H9 (cell line): ENCODE measurements around the gene ATP13A3. TPM values are rescaled to one million over a fixed set of nuclear protein-coding genes. Genes with fewer than 3 reads are reported as not detected.

Experiments
- DNase-seq: peaks from one replicate; pipeline ENCODE4 v3.0.0-alpha.2; 2017
- H2AFZ ChIP-seq: one replicate; pipeline ENCODE4 v1.6.1; 2013; ENCODE audit warnings: mild to moderate bottlenecking, low read length, control low read depth, moderate library complexity
- H2AK5ac ChIP-seq: 2 replicates; pipeline ENCODE4 v1.6.1; 2013; ENCODE audit warnings: low read length, control low read depth, mixed read lengths; ENCODE audit not compliant: insufficient read length
- H2BK120ac ChIP-seq: one replicate; pipeline ENCODE4 v1.6.1; 2013; ENCODE audit warnings: low read depth, mild to moderate bottlenecking, low read length, control low read depth, inconsistent platforms; ENCODE audit not compliant: poor library complexity, severe bottlenecking
- H2BK12ac ChIP-seq: 2 replicates; pipeline ENCODE4 v1.6.1; 2013; ENCODE audit warnings: low read length, control low read depth, mixed read lengths, low read depth; ENCODE audit not compliant: insufficient read length
- H2BK15ac ChIP-seq: 2 replicates; pipeline ENCODE4 v1.6.1; 2013; ENCODE audit warnings: low read depth, low read length, control low read depth
- H2BK20ac ChIP-seq: one replicate; pipeline ENCODE4 v1.6.1; 2013; ENCODE audit warnings: low read depth, mild to moderate bottlenecking, low read length, control low read depth, inconsistent platforms; ENCODE audit not compliant: poor library complexity, severe bottlenecking
- H2BK5ac ChIP-seq: 2 replicates; pipeline ENCODE4 v1.6.1; 2013; ENCODE audit warnings: low read length, control low read depth, mixed read lengths; ENCODE audit not compliant: insufficient read length
- H3K14ac ChIP-seq: 2 replicates; pipeline ENCODE4 v1.6.1; 2013; ENCODE audit warnings: low read length, control low read depth; ENCODE audit not compliant: insufficient read depth
- H3K18ac ChIP-seq: 2 replicates; pipeline ENCODE4 v1.6.1; 2013; ENCODE audit warnings: low read depth, mild to moderate bottlenecking, mixed read lengths, low read length, control low read depth; ENCODE audit not compliant: insufficient read length
- H3K23ac ChIP-seq: 2 replicates; pipeline ENCODE4 v1.6.1; 2013; ENCODE audit warnings: low read length, control low read depth, mixed read lengths, low read depth; ENCODE audit not compliant: insufficient read length
- H3K23me2 ChIP-seq: 2 replicates; pipeline ENCODE4 v1.6.1; 2013; ENCODE audit warnings: low read depth, mild to moderate bottlenecking, mixed read lengths, low read length, control low read depth; ENCODE audit not compliant: insufficient read length, poor library complexity, severe bottlenecking
- H3K27ac ChIP-seq: 2 replicates; pipeline ENCODE4 v1.5.1; 2013; ENCODE audit warnings: low read length, control low read depth, mixed read lengths, low read depth; ENCODE audit not compliant: insufficient read length
- H3K27me3 ChIP-seq: 2 replicates; pipeline ENCODE4 v1.6.1; 2013; ENCODE audit warnings: low read length, control low read depth, inconsistent platforms; ENCODE audit not compliant: insufficient read depth
- H3K4ac ChIP-seq: 2 replicates; pipeline ENCODE4 v1.6.1; 2013; ENCODE audit warnings: low read depth, mild to moderate bottlenecking, control low read depth, inconsistent platforms, low read length, moderate library complexity
- H3K4me1 ChIP-seq: 2 replicates; pipeline ENCODE4 v1.6.1; 2013; ENCODE audit warnings: low read length, control low read depth, inconsistent platforms; ENCODE audit not compliant: insufficient read depth
- H3K4me2 ChIP-seq: 2 replicates; pipeline ENCODE4 v1.6.1; 2013; ENCODE audit warnings: low read length, control low read depth, mixed read lengths; ENCODE audit not compliant: insufficient read length, insufficient read depth
- H3K56ac ChIP-seq: 2 replicates; pipeline ENCODE4 v1.6.1; 2013; ENCODE audit warnings: low read depth, mild to moderate bottlenecking, mixed read lengths, low read length, control low read depth; ENCODE audit not compliant: insufficient read length
- H3K79me1 ChIP-seq: 2 replicates; pipeline ENCODE4 v1.6.1; 2013; ENCODE audit warnings: low read depth, mild to moderate bottlenecking, moderate library complexity, low read length, control low read depth, inconsistent platforms; ENCODE audit not compliant: insufficient read depth, poor library complexity, severe bottlenecking
- H3K79me2 ChIP-seq: 2 replicates; pipeline ENCODE4 v1.6.1; 2013; ENCODE audit warnings: low read length, control low read depth, inconsistent platforms; ENCODE audit not compliant: insufficient read depth
- H3K9ac ChIP-seq: 2 replicates; pipeline ENCODE4 v1.6.1; 2013; ENCODE audit warnings: low read length, control low read depth, mixed read lengths; ENCODE audit not compliant: insufficient read length; ENCODE audit errors: extremely low read depth
- H3K9me3 ChIP-seq: one replicate; pipeline ENCODE4 v1.6.1; 2013; ENCODE audit warnings: low read depth, low read length, inconsistent platforms; ENCODE audit not compliant: control insufficient read depth
- H3T11ph ChIP-seq: one replicate; pipeline ENCODE4 v1.6.1; 2013; ENCODE audit warnings: mild to moderate bottlenecking, low read length, control low read depth, inconsistent platforms
- H4K20me1 ChIP-seq: one replicate; pipeline ENCODE4 v1.6.1; 2013; ENCODE audit not compliant: control insufficient read depth, insufficient read length, insufficient read depth
- H4K5ac ChIP-seq: 2 replicates; pipeline ENCODE4 v1.6.1; 2013; ENCODE audit warnings: low read depth, mild to moderate bottlenecking, mixed read lengths, low read length, control low read depth; ENCODE audit not compliant: insufficient read length
- H4K8ac ChIP-seq: replicated peaks from 2 replicates; pipeline ENCODE4 v1.6.1; 2013; ENCODE audit warnings: low read length, control low read depth, mixed read lengths, low read depth; ENCODE audit not compliant: insufficient read length
- H4K91ac ChIP-seq: 2 replicates; pipeline ENCODE4 v1.6.1; 2013; ENCODE audit warnings: low read depth, mild to moderate bottlenecking, moderate library complexity, mixed read lengths, low read length, control low read depth; ENCODE audit not compliant: insufficient read length
- H3K27ac Mint-ChIP-seq, 3 experiments: 2 replicates in 2 of 3; 3 replicates in 1 of 3; pipeline ENCODE4 v1.8.0; 2020 to 2021; ENCODE audit warnings: mixed read lengths in 3 of 3, mild to moderate bottlenecking in 1 of 3, moderate library complexity in 1 of 3
- H3K27me3 Mint-ChIP-seq: 2 replicates; pipeline ENCODE4 v1.8.0; 2021; ENCODE audit warnings: low read depth, mild to moderate bottlenecking, moderate library complexity, mixed read lengths
- H3K36me3 Mint-ChIP-seq, 3 experiments: 2 replicates in 2 of 3; 3 replicates in 1 of 3; pipeline ENCODE4 v1.8.0; 2020 to 2021; ENCODE audit warnings: low read depth in 3 of 3, mixed read lengths in 3 of 3; ENCODE audit not compliant: insufficient read depth in 1 of 3
- H3K4me1 Mint-ChIP-seq, 2 experiments: 2 replicates each; pipeline ENCODE4 v1.8.0; 2020; ENCODE audit warnings: mixed read lengths in 2 of 2
- H3K4me3 Mint-ChIP-seq, 2 experiments: 2 replicates in 1 of 2; 3 replicates in 1 of 2; pipeline ENCODE4 v1.8.0; 2020 to 2021; ENCODE audit warnings: mild to moderate bottlenecking in 2 of 2, mixed read lengths in 2 of 2, moderate library complexity in 1 of 2
- H3K9me3 Mint-ChIP-seq, 2 experiments: 2 replicates in 1 of 2; 3 replicates in 1 of 2; pipeline ENCODE4 v1.8.0; 2020; ENCODE audit warnings: mild to moderate bottlenecking in 2 of 2, mixed read lengths in 2 of 2, moderate library complexity in 1 of 2
- WGBS: extraction: QIAGEN DNeasy Blood & Tissue Kit; methylation state at CpG from one replicate; pipeline ENCODE4 v1.1.7; 2013; ENCODE audit warnings: missing lambda C conversion rate, low lambda C conversion rate, mixed read lengths; ENCODE audit not compliant: insufficient read length; ENCODE audit errors: extremely low coverage; 5-methylcytosine and 5-hydroxymethylcytosine counted together
- total RNA-seq: library from RNA; stranded (reverse); gene quantifications from 2 replicates; pipeline ENCODE4 v1.2.1, GENCODE V29; 2021
- TF ChIP-seq, protein P1 (sequence below): fragments of 200-600 bp; sonication (generic); conservative IDR thresholded peaks from 3 replicates; pipeline ENCODE4 v1.8.0; 2021; ENCODE audit warnings: antibody characterized with exemption, mild to moderate bottlenecking

Gene ATP13A3
- total RNA-seq, 1 experiment from 2014 or later = 78.5 TPM

DNA sequence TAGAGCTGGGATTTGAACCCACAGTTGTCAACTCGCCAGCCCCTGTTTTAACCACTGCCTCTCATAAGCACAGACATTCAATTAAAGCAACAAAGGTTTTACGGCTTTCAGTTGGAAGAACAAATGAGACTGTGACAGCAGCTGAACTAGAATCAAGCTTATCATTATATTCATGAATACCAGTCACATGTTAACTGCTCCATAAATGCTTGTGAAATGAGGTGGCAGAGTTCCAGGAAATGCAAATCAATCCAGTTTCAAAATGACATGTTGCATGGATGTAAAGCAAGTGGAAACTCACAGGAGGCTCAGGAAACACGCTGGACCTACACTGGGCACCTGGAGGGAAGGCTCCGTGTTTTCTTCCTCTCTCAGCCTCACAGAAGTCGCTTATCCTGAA, 91.6 kb downstream of the ATP13A3 start:
- H2BK20ac ChIP-seq = no peak overlapping the region
- no peak for DNase-seq
- no peak overlapping the region for H3K27ac ChIP-seq
- TF ChIP-seq, protein P1, sequence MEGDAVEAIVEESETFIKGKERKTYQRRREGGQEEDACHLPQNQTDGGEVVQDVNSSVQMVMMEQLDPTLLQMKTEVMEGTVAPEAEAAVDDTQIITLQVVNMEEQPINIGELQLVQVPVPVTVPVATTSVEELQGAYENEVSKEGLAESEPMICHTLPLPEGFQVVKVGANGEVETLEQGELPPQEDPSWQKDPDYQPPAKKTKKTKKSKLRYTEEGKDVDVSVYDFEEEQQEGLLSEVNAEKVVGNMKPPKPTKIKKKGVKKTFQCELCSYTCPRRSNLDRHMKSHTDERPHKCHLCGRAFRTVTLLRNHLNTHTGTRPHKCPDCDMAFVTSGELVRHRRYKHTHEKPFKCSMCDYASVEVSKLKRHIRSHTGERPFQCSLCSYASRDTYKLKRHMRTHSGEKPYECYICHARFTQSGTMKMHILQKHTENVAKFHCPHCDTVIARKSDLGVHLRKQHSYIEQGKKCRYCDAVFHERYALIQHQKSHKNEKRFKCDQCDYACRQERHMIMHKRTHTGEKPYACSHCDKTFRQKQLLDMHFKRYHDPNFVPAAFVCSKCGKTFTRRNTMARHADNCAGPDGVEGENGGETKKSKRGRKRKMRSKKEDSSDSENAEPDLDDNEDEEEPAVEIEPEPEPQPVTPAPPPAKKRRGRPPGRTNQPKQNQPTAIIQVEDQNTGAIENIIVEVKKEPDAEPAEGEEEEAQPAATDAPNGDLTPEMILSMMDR = no peak
- peaks cover 0 to 10% (median 0%) of the 10 kb centered on the region in 3 experiments; a peak in 4 of 7 replicates for H3K36me3 Mint-ChIP-seq
- H3K4me1 ChIP-seq = peaks cover 2% of the 10 kb centered on the region; the same call in 1 of the 2 replicates
- H4K20me1 ChIP-seq = no peaks in the 10 kb centered on the region
- no peak overlapping the region for H2BK12ac ChIP-seq
- H2BK5ac ChIP-seq = no peak overlapping the region
- H3K18ac ChIP-seq = no peak overlapping the region
- H3K9me3 ChIP-seq = no peaks in the 10 kb centered on the region
- H2AFZ ChIP-seq = no peak overlapping the region
- H2BK15ac ChIP-seq = no peak overlapping the region
- H4K5ac ChIP-seq = no peak overlapping the region
- no peak overlapping the region for H3K9ac ChIP-seq
- no peak overlapping the region for H3K56ac ChIP-seq
- no peak overlapping the region for H4K91ac ChIP-seq
- H3K4me1 Mint-ChIP-seq = peaks cover 8 to 14% of the 10 kb centered on the region in 2 experiments
- H3K27ac Mint-ChIP-seq = peak overlapping the region in 1 of 3 experiments; percentile 52; a peak in 1 of 7 replicates
- H3K27me3 ChIP-seq = peaks cover 16% of the 10 kb centered on the region; the same call in 1 of the 2 replicates
- no peaks in the 10 kb centered on the region for H3K79me1 ChIP-seq
- H4K8ac ChIP-seq = no peak overlapping the region
- H2BK120ac ChIP-seq = no peak overlapping the region
- no peak overlapping the region for H3K23ac ChIP-seq
- no peak overlapping the region for H3K4ac ChIP-seq
- H3K4me3 Mint-ChIP-seq = no peak overlapping the region
- H3T11ph ChIP-seq = no peak overlapping the region
- no peak overlapping the region for H2AK5ac ChIP-seq
- peaks cover 11% of the 10 kb centered on the region for H3K23me2 ChIP-seq
- no peaks in the 10 kb centered on the region for H3K79me2 ChIP-seq
- peaks cover 6 to 8% of the 10 kb centered on the region in 2 experiments for H3K9me3 Mint-ChIP-seq
- no peak overlapping the region for H3K14ac ChIP-seq
- no peak overlapping the region for H3K4me2 ChIP-seq
- WGBS = no CpG with 5 or more reads among the region's 5 CpGs
- H3K27me3 Mint-ChIP-seq = peaks cover 2% of the 10 kb centered on the region; the same call in 1 of the 2 replicates
